Gastrocnemius medialis (tissue), 4 donors: ENCODE data around the gene TMEM164. TPM values are rescaled to one million over a fixed set of nuclear protein-coding genes. Genes with fewer than 3 reads are reported as not detected.
A peak's percentile ranks its signal among the peaks of the same experiment; 100 is the strongest.

Source experiments
- ATAC-seq, 2 donors: fragments of 150-250 bp; one replicate each; pipeline ENCODE4 v1.9.1; 2016
- DNase-seq, 2 donors: peaks; one replicate each; pipeline ENCODE4 v3.0.0-alpha.2; 2019
- H3K27ac ChIP-seq, 4 donors: fragments of 200-600 bp; sonication (generic); 1 replicate in 1 of 4; 2 replicates in 3 of 4; pipeline ENCODE4 v1.5.1; 2016 to 2018; ENCODE audit warnings: mild to moderate bottlenecking in 2 of 4, moderate library complexity in 1 of 4
- H3K27me3 ChIP-seq, 3 donors: fragments of 200-600 bp; sonication (generic) in 2 of 3; 1 replicate in 1 of 3; 2 replicates in 2 of 3; pipeline versions ENCODE4 v1.5.1 to v1.6.0; 2016 to 2019; ENCODE audit warnings: mild to moderate bottlenecking in 1 of 3, moderate library complexity in 1 of 3
- H3K36me3 ChIP-seq, 2 donors: fragments of 200-600 bp; sonication (generic) in 1 of 2; one replicate each; pipeline ENCODE4 v1.5.1; 2017 to 2018
- H3K4me1 ChIP-seq, 2 donors: fragments of 200-600 bp; sonication (generic) in 1 of 2; one replicate each; pipeline ENCODE4 v1.5.1; 2016 to 2017; ENCODE audit warnings: mild to moderate bottlenecking in 2 of 2
- H3K4me3 ChIP-seq, 4 donors: fragments of 200-600 bp; sonication (generic) in 3 of 4; 1 replicate in 1 of 4; 2 replicates in 3 of 4; pipeline ENCODE4 v1.5.1; 2016 to 2019; ENCODE audit warnings: mild to moderate bottlenecking in 2 of 4
- H3K9me3 ChIP-seq, 3 donors: fragments of 200-600 bp; sonication (generic) in 2 of 3; 1 replicate in 1 of 3; 2 replicates in 2 of 3; pipeline ENCODE4 v1.5.1; 2016 to 2019
- POLR2A ChIP-seq, 2 donors: fragments of 450-650 bp; IDR thresholded peaks; one replicate each; pipeline ENCODE4 v1.6.1; 2017; ENCODE audit warnings: antibody characterized with exemption in 2 of 2, mild to moderate bottlenecking in 2 of 2, moderate library complexity in 2 of 2
- in situ Hi-C, 4 donors: fragments of 200-750 bp; cut with MboI; loops; one replicate each; pipeline versions ENCODE4 v1.15.0 to v1.8.0; 2017; ENCODE audit warnings: low sequenced_read_pairs in 4 of 4
- intact Hi-C: fragments of 100-400 bp; cut with DNase I; formaldehyde crosslinking; loops from one replicate; pipeline ENCODE4 v1.15.1; 2023; ENCODE audit warnings: low total_unique reads
- total RNA-seq, 4 donors: library from RNA; depleted of rRNA; stranded (reverse); fragments of >200 nt; gene quantifications; one replicate each; pipeline versions ENCODE4 v1.1.0 to v1.2.3, GENCODE V29; 2016
- TF ChIP-seq, protein P1 (sequence below), 5 experiments: fragments of 450-650 bp in 3 of 5; fragments of 200-600 bp in 2 of 5; sonication (generic) in 2 of 5; IDR thresholded peaks in 4 of 5; conservative IDR thresholded peaks in 1 of 5; 1 replicate in 4 of 5; 2 replicates in 1 of 5; pipeline ENCODE4 v1.5.1; 2016 to 2019; ENCODE audit warnings: antibody characterized with exemption in 5 of 5, mild to moderate bottlenecking in 3 of 5, moderate library complexity in 3 of 5

The TMEM164 gene
- total RNA-seq, 4 donors from 2014 or later = 40.1 to 61.2 (median 47.3) TPM

DNA sequence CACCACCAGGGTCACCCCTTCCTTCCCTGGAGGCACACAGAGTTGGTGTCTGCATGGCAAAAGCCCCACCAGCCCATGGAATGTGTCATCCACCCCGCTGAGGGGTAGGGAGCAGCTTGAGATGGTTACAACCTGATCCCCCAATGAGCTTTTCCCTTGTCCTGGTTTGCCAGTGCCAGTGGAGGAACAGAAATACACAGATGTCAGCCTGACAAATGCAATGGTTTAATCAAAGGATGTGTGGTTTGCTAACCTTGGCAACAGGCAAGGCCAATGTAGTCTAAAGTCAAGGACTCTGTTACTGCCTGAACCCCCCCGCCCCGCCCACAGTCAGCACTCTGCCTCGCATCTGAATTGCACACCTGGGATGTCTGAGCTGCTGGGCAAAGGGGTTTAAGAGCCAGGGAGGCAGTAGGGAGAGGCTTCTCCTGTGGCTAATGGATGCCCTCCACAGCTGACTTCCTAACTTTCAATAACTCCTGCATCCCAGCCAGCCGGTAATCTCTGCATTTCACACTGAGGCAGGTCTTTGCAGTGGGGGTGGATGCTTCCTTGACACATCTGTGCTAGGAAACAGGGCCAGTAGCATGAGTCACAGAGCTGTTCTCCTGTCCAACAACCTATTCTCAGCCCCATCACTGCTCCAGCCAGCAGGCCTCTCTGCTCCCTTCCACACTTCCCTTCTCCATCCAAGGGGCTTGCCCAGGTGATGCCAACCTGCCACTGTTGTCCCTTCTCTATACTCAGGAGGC lies 177.4 kb downstream of the TMEM164 start:
- H3K9me3 ChIP-seq = no peaks in the 10 kb centered on the region
- H3K27ac ChIP-seq = peak overlapping the region in 1 of 4 donors; percentile 54
- H3K36me3 ChIP-seq = no peaks in the 10 kb centered on the region
- no peak for TF ChIP-seq POLR2A (IDR thresholded peaks at IDR 0.05)
- TF ChIP-seq, protein P1, sequence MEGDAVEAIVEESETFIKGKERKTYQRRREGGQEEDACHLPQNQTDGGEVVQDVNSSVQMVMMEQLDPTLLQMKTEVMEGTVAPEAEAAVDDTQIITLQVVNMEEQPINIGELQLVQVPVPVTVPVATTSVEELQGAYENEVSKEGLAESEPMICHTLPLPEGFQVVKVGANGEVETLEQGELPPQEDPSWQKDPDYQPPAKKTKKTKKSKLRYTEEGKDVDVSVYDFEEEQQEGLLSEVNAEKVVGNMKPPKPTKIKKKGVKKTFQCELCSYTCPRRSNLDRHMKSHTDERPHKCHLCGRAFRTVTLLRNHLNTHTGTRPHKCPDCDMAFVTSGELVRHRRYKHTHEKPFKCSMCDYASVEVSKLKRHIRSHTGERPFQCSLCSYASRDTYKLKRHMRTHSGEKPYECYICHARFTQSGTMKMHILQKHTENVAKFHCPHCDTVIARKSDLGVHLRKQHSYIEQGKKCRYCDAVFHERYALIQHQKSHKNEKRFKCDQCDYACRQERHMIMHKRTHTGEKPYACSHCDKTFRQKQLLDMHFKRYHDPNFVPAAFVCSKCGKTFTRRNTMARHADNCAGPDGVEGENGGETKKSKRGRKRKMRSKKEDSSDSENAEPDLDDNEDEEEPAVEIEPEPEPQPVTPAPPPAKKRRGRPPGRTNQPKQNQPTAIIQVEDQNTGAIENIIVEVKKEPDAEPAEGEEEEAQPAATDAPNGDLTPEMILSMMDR (IDR thresholded peaks at IDR 0.05 in 4 of 5, conservative IDR thresholded peaks at IDR 0.05 in 1 of 5) = no peak
- ATAC-seq = peak; percentile 74 to 93
- DNase-seq = peak in 1 of 2 donors; percentile 62
- H3K4me1 ChIP-seq = peaks cover 0 to 6% of the 10 kb centered on the region in 2 donors
- in situ Hi-C loops (no loop called here), intact Hi-C loops (no loop called here)
- H3K27me3 ChIP-seq = no peaks in the 10 kb centered on the region
- H3K4me3 ChIP-seq = no peak overlapping the region

DNA sequence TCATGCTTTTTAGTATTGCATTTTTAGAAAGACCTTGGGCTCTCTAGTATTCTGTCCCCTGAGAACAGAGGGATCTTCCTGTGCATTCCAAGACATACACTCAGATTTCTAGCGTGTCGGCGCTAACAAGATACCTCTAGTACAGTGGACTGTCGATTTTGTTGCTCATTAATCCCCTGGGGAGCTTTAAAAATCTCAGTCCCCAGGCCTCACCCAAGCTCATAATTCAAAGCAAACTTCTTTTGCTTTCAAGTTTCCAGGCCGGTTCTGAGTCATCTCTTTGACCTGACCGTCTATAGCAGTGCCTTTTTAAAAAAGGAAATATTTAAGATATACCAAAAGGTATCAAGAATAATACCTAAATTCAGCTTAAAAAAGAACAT lies 178.0 kb downstream of the TMEM164 start:
- Histone ChIP-seq H3K36me3 (no peaks in the 10 kb centered on the region), H3K27me3 (no peaks in the 10 kb centered on the region), H3K9me3 (no peaks in the 10 kb centered on the region), H3K4me1 (peaks cover 0 to under 1% of the 10 kb centered on the region in 2 donors), H3K4me3 (no peak overlapping the region), H3K27ac (peak overlapping the region in 1 of 4 donors; percentile 54)
- intact Hi-C loops (no loop called here), in situ Hi-C loops (no loop called here)
- TF ChIP-seq, protein P1 (IDR thresholded peaks at IDR 0.05 in 4 of 5, conservative IDR thresholded peaks at IDR 0.05 in 1 of 5) = no peak
- TF ChIP-seq POLR2A (IDR thresholded peaks at IDR 0.05) = no peak
- ATAC-seq (peak in 1 of 2 donors; percentile 10), DNase-seq (no peak)

- H3K4me1 ChIP-seq = no peaks in the 10 kb centered on the region
- no peaks in the 10 kb centered on the region for H3K27me3 ChIP-seq
- DNase-seq (no peak), ATAC-seq (no peak)
- H3K36me3 ChIP-seq = no peaks in the 10 kb centered on the region
- peak overlapping the region in 2 of 4 donors; percentile 21 to 54 for H3K27ac ChIP-seq
- TF ChIP-seq, protein P1 (IDR thresholded peaks at IDR 0.05 in 4 of 5, conservative IDR thresholded peaks at IDR 0.05 in 1 of 5) = no peak
- TF ChIP-seq POLR2A (IDR thresholded peaks at IDR 0.05) = no peak
- H3K4me3 ChIP-seq = no peak overlapping the region
- in situ Hi-C loops = no loop called here
- intact Hi-C loops = no loop called here
- no peaks in the 10 kb centered on the region for H3K9me3 ChIP-seq
Measured at GRCh38 chrX:110181459-110182137, 178.7 kb downstream of the TMEM164 start.

DNA sequence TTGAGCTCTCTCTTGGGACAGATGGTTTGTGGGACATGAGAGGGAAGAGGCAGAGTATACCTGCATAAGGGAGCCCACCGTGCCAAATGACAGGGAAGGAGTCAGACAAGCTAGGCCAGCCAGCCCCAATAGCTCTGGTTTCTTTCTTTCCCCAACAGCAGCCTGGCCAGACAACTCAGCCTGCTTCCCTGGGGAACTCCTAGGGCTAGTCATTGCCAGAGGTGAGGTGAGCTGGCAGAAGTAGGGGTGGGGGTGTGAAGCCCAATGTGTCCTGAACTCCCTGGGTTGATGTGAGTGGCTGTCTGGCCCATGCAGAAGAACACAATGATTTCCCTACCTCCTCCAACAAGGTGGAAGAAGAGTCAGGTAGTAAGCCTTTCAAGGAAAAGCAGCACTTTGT lies 179.4 kb downstream of the TMEM164 start:
- intact Hi-C loops (no loop called here), in situ Hi-C loops (no loop called here)
- Histone ChIP-seq H3K27ac (no peak overlapping the region), H3K4me1 (no peaks in the 10 kb centered on the region), H3K4me3 (no peak overlapping the region), H3K36me3 (no peaks in the 10 kb centered on the region), H3K27me3 (no peaks in the 10 kb centered on the region), H3K9me3 (no peaks in the 10 kb centered on the region)
- ATAC-seq (no peak), DNase-seq (no peak)
- TF ChIP-seq POLR2A (IDR thresholded peaks at IDR 0.05) = no peak
- TF ChIP-seq, protein P1 (IDR thresholded peaks at IDR 0.05 in 4 of 5, conservative IDR thresholded peaks at IDR 0.05 in 1 of 5) = no peak
